Measurements from ENCODE around the gene SNCB. TPM values are rescaled to one million over a fixed set of nuclear protein-coding genes. Genes with fewer than 3 reads are reported as not detected.

The SNCB gene
- total and polyA plus RNA-seq, 2 of the 4 experiments (the other 2 are of a cell fraction) = 0.41 TPM; not detected in 1

GRCh38 chr5:176638437-176638836 is 8.1 kb upstream of the SNCB start:
- H4K8ac ChIP-seq (ENCODE audit: low read depth in 2 of 2, low read length in 2 of 2) = no peak overlapping the region
- peaks cover 5% of the 10 kb centered on the region for H3K9me3 ChIP-seq (ENCODE audit: control insufficient read depth, insufficient read depth, low read length)
- no peak overlapping the region for H2BK20ac ChIP-seq (ENCODE audit: low read depth, low read length)
- H2AK9ac ChIP-seq (replicated peaks; ENCODE audit: low read depth, low read length, poor library complexity) = no peak overlapping the region
- ChIA-PET POLR2A (ENCODE audit: unreplicated experiment) (no interaction called here), CTCF (no interaction called here)
- BruUV-seq (replicated peaks) = no TSS peak
- in situ Hi-C loops (cut with MboI; ENCODE audit: low sequenced_read_pairs) (no loop called here), dilution Hi-C loops (cut with HindIII; ENCODE audit: low sequenced_read_pairs, unreplicated experiment) (no loop called here), intact Hi-C loops (cut with micrococcal nuclease) (no loop called here)
- no peak overlapping the region for H2BK15ac ChIP-seq (ENCODE audit: low read depth, low read length)
- TF ChIP-seq USF2 (IDR thresholded peaks at IDR 0.05; ENCODE audit: low read depth, low read length) (no peak), ELK1 (IDR thresholded peaks at IDR 0.05; ENCODE audit: borderline replicate concordance, low read depth, low read length) (no peak), CTCF (conservative IDR thresholded peaks at IDR 0.05; ENCODE audit: low read depth, low read length) (no peak), NFE2L2 (IDR thresholded peaks at IDR 0.05; ENCODE audit: low read depth, low read length) (no peak), MAZ (IDR thresholded peaks at IDR 0.05; ENCODE audit: borderline replicate concordance, low read depth, low read length) (no peak), RCOR1 (IDR thresholded peaks at IDR 0.05; ENCODE audit: insufficient replicate concordance, low read length) (no peak), BHLHE40 (IDR thresholded peaks at IDR 0.05; ENCODE audit: low read depth, low read length) (no peak), FOS (IDR thresholded peaks at IDR 0.05; ENCODE audit: low read depth, low read length) (no peak), CEBPB (IDR thresholded peaks at IDR 0.05; ENCODE audit: low read depth, low read length) (no peak), MAFK (IDR thresholded peaks at IDR 0.05; ENCODE audit: low read depth, low read length) (no peak), MXI1 (IDR thresholded peaks at IDR 0.05; ENCODE audit: borderline replicate concordance, low read depth, low read length) (no peak), RFX5 (IDR thresholded peaks at IDR 0.05; ENCODE audit: low read depth, low read length) (no peak), SMC3 (IDR thresholded peaks at IDR 0.05; ENCODE audit: low read depth, low read length) (no peak)
- WGBS, 2 experiments (ENCODE audit: extremely low coverage in 2 of 2, insufficient read length in 1 of 2) = 77 to 100% methylated on average over 2 to 3 of the region's 3 CpGs
- H3K27ac ChIP-seq (ENCODE audit: insufficient read depth, low read length) = no peak overlapping the region
- no peak overlapping the region for H2AK5ac ChIP-seq (ENCODE audit: low read depth, low read length)
- no peak overlapping the region for H3K56ac ChIP-seq (ENCODE audit: extremely low read depth, insufficient read depth, low read length)
- H3K4me1 ChIP-seq (ENCODE audit: control insufficient read depth, insufficient read depth, low read length) = no peaks in the 10 kb centered on the region; the same call in 1 of the 2 replicates
- no peak overlapping the region for H3K4me3 ChIP-seq (ENCODE audit: insufficient read depth, low read depth, low read length)
- H2BK120ac ChIP-seq (ENCODE audit: low read depth, low read length) = no peak overlapping the region
- H2BK5ac ChIP-seq (ENCODE audit: low read depth, low read length, poor library complexity, severe bottlenecking) = no peak overlapping the region
- H3K27me3 ChIP-seq (ENCODE audit: control insufficient read depth, insufficient read depth, low read length) = peaks cover 58% of the 10 kb centered on the region
- no peak overlapping the region for H3K14ac ChIP-seq (replicated peaks; ENCODE audit: low read depth, low read length)
- no peak overlapping the region for H4K91ac ChIP-seq (ENCODE audit: insufficient read depth, low read depth, low read length)
- H3K4me2 ChIP-seq (ENCODE audit: low read depth, low read length) = no peak overlapping the region
- H3K23ac ChIP-seq (ENCODE audit: low read depth, low read length) = no peak overlapping the region
- H3K79me1 ChIP-seq (ENCODE audit: low read depth in 1 of 2, low read length in 2 of 2) = no peaks in the 10 kb centered on the region
- ATAC-seq (ENCODE audit: low read depth) (no peak), DNase-seq (no peak)
- H2AFZ ChIP-seq (replicated peaks; ENCODE audit: low read length, poor library complexity) = no peak overlapping the region
- H3K9me1 ChIP-seq (ENCODE audit: insufficient read depth, low read length) = no peaks in the 10 kb centered on the region
- no peak overlapping the region for H3K18ac ChIP-seq (ENCODE audit: low read depth, low read length)
- no peak overlapping the region for H3K4ac ChIP-seq (ENCODE audit: low read depth, low read length)
- no peaks in the 10 kb centered on the region for H4K20me1 ChIP-seq (ENCODE audit: insufficient read depth, low read length)
- no peaks in the 10 kb centered on the region for H3K36me3 ChIP-seq (ENCODE audit: control insufficient read depth, insufficient read depth, low read length)
- no peak overlapping the region for H4K5ac ChIP-seq (ENCODE audit: low read depth, low read length)
- no peak overlapping the region for H3K9ac ChIP-seq (ENCODE audit: low read depth, low read length)

Data from IMR-90 (cell line).